ENCODE measurements around the gene PRRX2.

Gene PRRX2

DNA sequence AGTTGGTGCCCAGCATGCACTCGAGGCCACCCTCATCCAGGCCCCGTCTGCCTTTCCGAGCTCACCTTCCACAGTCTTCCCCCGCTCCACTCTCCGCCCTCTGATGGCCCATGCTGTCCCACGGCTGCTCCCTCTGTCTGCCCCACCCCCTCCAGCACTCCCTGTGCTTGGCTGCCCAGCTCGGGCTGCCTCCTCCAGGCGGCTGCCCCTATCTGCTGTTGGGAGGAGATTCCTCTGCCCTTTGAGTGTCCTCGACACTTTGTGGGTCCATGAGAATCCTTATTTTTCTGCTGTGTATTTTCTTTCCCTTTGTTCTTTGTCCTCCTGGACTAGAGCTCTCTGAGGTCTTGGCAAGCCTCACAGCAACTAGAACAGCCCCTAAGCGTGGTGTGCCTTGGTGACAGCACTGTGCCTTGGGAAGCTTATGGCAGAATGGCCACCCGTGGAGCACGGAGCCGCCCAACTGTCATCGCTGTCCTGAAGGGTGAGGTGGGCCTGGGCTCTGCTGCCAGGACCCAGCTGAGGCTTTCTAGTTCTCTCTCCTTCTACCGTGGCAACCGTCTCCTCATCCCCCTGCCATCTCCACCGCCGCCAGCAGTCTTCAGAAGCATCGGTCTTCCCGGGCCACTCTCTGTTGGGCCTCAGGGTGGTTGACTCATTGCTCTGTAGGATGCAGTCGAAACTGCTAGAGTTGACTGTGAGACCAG, 34.3 kb upstream of the PRRX2 start:
- Histone ChIP-seq H3K4me2 (ENCODE audit: low read length) (no peak overlapping the region), H4K20me1 (ENCODE audit: control insufficient read depth, insufficient read depth, low read depth, low read length) (peaks cover 43% of the 10 kb centered on the region)
- TF ChIP-seq, protein P1, sequence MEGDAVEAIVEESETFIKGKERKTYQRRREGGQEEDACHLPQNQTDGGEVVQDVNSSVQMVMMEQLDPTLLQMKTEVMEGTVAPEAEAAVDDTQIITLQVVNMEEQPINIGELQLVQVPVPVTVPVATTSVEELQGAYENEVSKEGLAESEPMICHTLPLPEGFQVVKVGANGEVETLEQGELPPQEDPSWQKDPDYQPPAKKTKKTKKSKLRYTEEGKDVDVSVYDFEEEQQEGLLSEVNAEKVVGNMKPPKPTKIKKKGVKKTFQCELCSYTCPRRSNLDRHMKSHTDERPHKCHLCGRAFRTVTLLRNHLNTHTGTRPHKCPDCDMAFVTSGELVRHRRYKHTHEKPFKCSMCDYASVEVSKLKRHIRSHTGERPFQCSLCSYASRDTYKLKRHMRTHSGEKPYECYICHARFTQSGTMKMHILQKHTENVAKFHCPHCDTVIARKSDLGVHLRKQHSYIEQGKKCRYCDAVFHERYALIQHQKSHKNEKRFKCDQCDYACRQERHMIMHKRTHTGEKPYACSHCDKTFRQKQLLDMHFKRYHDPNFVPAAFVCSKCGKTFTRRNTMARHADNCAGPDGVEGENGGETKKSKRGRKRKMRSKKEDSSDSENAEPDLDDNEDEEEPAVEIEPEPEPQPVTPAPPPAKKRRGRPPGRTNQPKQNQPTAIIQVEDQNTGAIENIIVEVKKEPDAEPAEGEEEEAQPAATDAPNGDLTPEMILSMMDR (IDR thresholded peaks at IDR 0.05; ENCODE audit: low read depth, low read length, poor library complexity, severe bottlenecking): no peak
- no peak for TF ChIP-seq EZH2phosphoT487 (IDR thresholded peaks at IDR 0.05; ENCODE audit: borderline replicate concordance, low read length)

DNA sequence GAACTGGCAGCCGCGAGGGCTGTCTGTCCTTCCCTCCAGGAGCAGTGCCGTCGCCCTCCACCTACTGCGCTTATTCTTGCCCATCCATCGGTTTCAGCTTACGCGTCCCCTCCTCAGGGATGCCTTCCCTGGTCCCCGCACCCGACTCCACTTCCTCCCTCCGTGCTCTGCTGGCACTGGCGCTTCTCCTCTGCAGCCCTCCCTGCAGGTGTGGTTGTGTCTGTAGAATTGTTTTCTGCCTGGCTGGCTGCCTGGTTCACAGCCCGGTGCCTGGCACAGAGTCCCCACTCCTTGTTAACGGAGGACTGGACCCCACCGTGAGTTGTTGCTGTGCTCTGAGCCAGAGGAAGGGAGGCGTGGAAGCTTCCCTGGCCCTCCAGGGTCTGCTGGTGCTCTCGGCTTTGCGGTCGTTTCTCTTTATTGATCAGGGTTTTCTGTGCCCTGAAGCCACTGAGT, 33.7 kb upstream of the PRRX2 start:
- no peak for TF ChIP-seq EZH2phosphoT487 (IDR thresholded peaks at IDR 0.05; ENCODE audit: borderline replicate concordance, low read length)
- TF ChIP-seq, protein P1 (IDR thresholded peaks at IDR 0.05; ENCODE audit: low read depth, low read length, poor library complexity, severe bottlenecking): no peak
- Histone ChIP-seq H3K4me3 (ENCODE audit: low read length) (no peak overlapping the region), H4K20me1 (ENCODE audit: control insufficient read depth, insufficient read depth, low read depth, low read length) (peaks cover 43% of the 10 kb centered on the region), H3K27ac (ENCODE audit: low read depth, low read length) (no peak overlapping the region), H3K36me3 (ENCODE audit: control insufficient read depth, low read length) (peaks cover 87% of the 10 kb centered on the region), H3K9me3 (ENCODE audit: control insufficient read depth, insufficient read depth, low read length) (no peaks in the 10 kb centered on the region), H3K4me2 (ENCODE audit: low read length) (no peak overlapping the region), H3K27me3 (ENCODE audit: control insufficient read depth, low read length) (no peaks in the 10 kb centered on the region), H3K79me2 (ENCODE audit: control insufficient read depth, low read length) (peaks cover 79% of the 10 kb centered on the region), H3K9me2 (replicated peaks; ENCODE audit: control insufficient read depth, low read length) (no peaks in the 10 kb centered on the region), H3K4me1 (ENCODE audit: control insufficient read depth, low read length) (peaks cover 19% of the 10 kb centered on the region), H3F3A (ENCODE audit: control insufficient read depth, insufficient read depth) (0 out of 2 replicates have a peak, but pooled peaks cover 2% of the 10 kb centered on the region)

More for the DNA sequence above, 34.3 kb upstream of the PRRX2 start:
- Histone ChIP-seq H3F3A (ENCODE audit: control insufficient read depth, insufficient read depth) (no peaks in the 10 kb centered on the region), H3K9me2 (replicated peaks; ENCODE audit: control insufficient read depth, low read length) (no peaks in the 10 kb centered on the region), H3K9me3 (ENCODE audit: control insufficient read depth, insufficient read depth, low read length) (no peaks in the 10 kb centered on the region), H3K27ac (ENCODE audit: low read depth, low read length) (no peak overlapping the region), H3K4me3 (ENCODE audit: low read length) (no peak overlapping the region), H3K4me1 (ENCODE audit: control insufficient read depth, low read length) (peaks cover 19% of the 10 kb centered on the region), H3K79me2 (ENCODE audit: control insufficient read depth, low read length) (peaks cover 84% of the 10 kb centered on the region), H3K27me3 (ENCODE audit: control insufficient read depth, low read length) (no peaks in the 10 kb centered on the region), H3K36me3 (ENCODE audit: control insufficient read depth, low read length) (peaks cover 90% of the 10 kb centered on the region)

DNA sequence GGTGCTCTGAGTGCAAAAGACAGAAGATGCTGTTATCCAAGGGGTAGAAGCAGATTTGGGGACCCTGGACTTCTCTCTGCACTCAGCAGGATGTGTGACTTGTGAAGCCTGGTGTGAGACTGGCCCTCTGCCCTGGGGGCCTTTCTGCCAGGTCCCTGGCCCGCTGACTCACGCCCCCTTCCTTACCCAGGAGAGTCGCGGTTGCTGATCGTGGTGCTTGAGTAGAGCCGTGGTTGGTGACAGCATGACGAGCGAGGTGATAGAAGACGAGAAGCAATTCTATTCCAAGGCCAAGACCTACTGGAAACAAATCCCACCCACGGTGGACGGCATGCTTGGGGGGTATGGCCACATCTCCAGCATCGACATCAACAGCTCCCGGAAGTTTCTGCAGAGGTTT, 33.0 kb upstream of the PRRX2 start:
- Histone ChIP-seq H3K4me1 (ENCODE audit: control insufficient read depth, low read length) (peaks cover 14% of the 10 kb centered on the region), H3K36me3 (ENCODE audit: control insufficient read depth, low read length) (peaks cover 87% of the 10 kb centered on the region), H3F3A (ENCODE audit: control insufficient read depth, insufficient read depth) (0 out of 2 replicates have a peak, but pooled peaks cover 2% of the 10 kb centered on the region), H3K9me2 (replicated peaks; ENCODE audit: control insufficient read depth, low read length) (no peaks in the 10 kb centered on the region), H3K4me2 (ENCODE audit: low read length) (no peak overlapping the region), H4K20me1 (ENCODE audit: control insufficient read depth, insufficient read depth, low read depth, low read length) (peaks cover 40% of the 10 kb centered on the region), H3K4me3 (ENCODE audit: low read length) (no peak overlapping the region), H3K27ac (ENCODE audit: low read depth, low read length) (no peak overlapping the region), H3K27me3 (ENCODE audit: control insufficient read depth, low read length) (no peaks in the 10 kb centered on the region), H3K9me3 (ENCODE audit: control insufficient read depth, insufficient read depth, low read length) (no peaks in the 10 kb centered on the region), H3K79me2 (ENCODE audit: control insufficient read depth, low read length) (peaks cover 71% of the 10 kb centered on the region)
- no peak for TF ChIP-seq EZH2phosphoT487 (IDR thresholded peaks at IDR 0.05; ENCODE audit: borderline replicate concordance, low read length)
- TF ChIP-seq, protein P1 (IDR thresholded peaks at IDR 0.05; ENCODE audit: low read depth, low read length, poor library complexity, severe bottlenecking): no peak

All from DOHH2 (cell line).